Gastrocnemius medialis (tissue), 4 donors: ENCODE data around the gene CD164.

Source experiments
- CTCF ChIP-seq, 5 experiments: fragments of 450-650 bp in 3 of 5; fragments of 200-600 bp in 2 of 5; sonication (generic) in 2 of 5; IDR thresholded peaks in 4 of 5; conservative IDR thresholded peaks in 1 of 5; 1 replicate in 4 of 5; 2 replicates in 1 of 5; pipeline ENCODE4 v1.5.1; 2016 to 2019; ENCODE audit warnings: antibody characterized with exemption in 5 of 5, mild to moderate bottlenecking in 3 of 5, moderate library complexity in 3 of 5
- POLR2A ChIP-seq, 2 donors: fragments of 450-650 bp; IDR thresholded peaks; one replicate each; pipeline ENCODE4 v1.6.1; 2017; ENCODE audit warnings: antibody characterized with exemption in 2 of 2, mild to moderate bottlenecking in 2 of 2, moderate library complexity in 2 of 2

GRCh38 chr6:109323241-109323640, 59.0 kb downstream of the CD164 start:
- no peak for TF ChIP-seq POLR2A (IDR thresholded peaks at IDR 0.05)
- TF ChIP-seq CTCF (IDR thresholded peaks at IDR 0.05 in 4 of 5, conservative IDR thresholded peaks at IDR 0.05 in 1 of 5), result no peak
